Measurements from ENCODE around the gene IL2RA.

DNA sequence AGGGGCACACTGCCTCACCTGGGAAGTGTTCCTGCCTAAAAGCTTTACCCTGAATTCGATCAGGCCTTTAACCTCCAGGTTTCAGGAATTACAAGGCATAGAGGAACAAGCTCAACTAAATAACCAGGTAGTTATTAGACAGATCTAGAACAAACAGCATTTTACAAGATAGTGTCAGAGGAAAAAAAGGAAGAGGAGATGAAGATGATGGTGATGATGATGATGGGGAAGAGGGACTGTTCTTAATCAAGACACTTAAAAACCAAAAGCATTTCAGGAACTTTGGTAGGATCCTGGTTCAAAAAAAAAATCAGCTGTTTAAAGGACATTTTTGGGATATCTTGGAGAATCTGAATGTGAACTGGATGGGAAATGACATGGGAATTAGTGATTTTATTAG lies 38.2 kb upstream of the IL2RA start:
- TF ChIP-seq, protein P1, sequence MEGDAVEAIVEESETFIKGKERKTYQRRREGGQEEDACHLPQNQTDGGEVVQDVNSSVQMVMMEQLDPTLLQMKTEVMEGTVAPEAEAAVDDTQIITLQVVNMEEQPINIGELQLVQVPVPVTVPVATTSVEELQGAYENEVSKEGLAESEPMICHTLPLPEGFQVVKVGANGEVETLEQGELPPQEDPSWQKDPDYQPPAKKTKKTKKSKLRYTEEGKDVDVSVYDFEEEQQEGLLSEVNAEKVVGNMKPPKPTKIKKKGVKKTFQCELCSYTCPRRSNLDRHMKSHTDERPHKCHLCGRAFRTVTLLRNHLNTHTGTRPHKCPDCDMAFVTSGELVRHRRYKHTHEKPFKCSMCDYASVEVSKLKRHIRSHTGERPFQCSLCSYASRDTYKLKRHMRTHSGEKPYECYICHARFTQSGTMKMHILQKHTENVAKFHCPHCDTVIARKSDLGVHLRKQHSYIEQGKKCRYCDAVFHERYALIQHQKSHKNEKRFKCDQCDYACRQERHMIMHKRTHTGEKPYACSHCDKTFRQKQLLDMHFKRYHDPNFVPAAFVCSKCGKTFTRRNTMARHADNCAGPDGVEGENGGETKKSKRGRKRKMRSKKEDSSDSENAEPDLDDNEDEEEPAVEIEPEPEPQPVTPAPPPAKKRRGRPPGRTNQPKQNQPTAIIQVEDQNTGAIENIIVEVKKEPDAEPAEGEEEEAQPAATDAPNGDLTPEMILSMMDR (IDR thresholded peaks at IDR 0.05): no peak
- no peak for TF ChIP-seq EZH2 (IDR thresholded peaks at IDR 0.05; ENCODE audit: borderline replicate concordance, insufficient read depth, low read depth, low read length, poor library complexity, severe bottlenecking)
